HCT116 (cell line): ENCODE measurements around the gene ATF2. TPM values are rescaled to one million over a fixed set of nuclear protein-coding genes. Genes with fewer than 3 reads are reported as not detected.

ENCODE experiments used
- ATAC-seq: fragments of 200-7000 bp; cut with Tn5 transposase; 2 replicates; pipeline ENCODE4 v1.9.1; 2020; ENCODE audit warnings: mild to moderate bottlenecking, moderate library complexity
- BruUV-seq: library from RNA; stranded (reverse); fragments of 400-500 nt; replicated peaks from 2 replicates; lab custom pipeline; 2021; lab: Mats Ljungman, UMichigan
- CTCF ChIA-PET: fragments of 300-600 bp; sonication (Branson Sonifier 250); formaldehyde crosslinking; loops from one replicate; lab custom pipeline; 2021; ENCODE audit warnings: antibody characterized with exemption; lab: Charles Lee
- POLR2A ChIA-PET: fragments of 300-600, 350-600 bp; sonication (Branson Sonifier 250); formaldehyde crosslinking; loops from one replicate; lab custom pipeline; 2021; ENCODE audit warnings: antibody characterized with exemption; lab: Charles Lee
- RAD21 ChIA-PET, 2 experiments: fragments of 300-600 bp; sonication (Branson Sonifier 250); formaldehyde crosslinking; loops; one replicate each; lab custom pipeline; 2023; ENCODE audit warnings: low total read pairs in 2 of 2; ENCODE audit not compliant: uncharacterized antibody in 2 of 2, unreplicated experiment in 2 of 2, low non-redundant PET in 1 of 2; lab: Charles Lee
- DNase-seq: peaks from one replicate; pipeline ENCODE4 v3.0.0-alpha.2; 2010; ENCODE audit warnings: low read depth, low spot score
- H2AFZ ChIP-seq: fragments of 200-600 bp; shearing (Covaris generic), sonication (generic); 2 replicates; pipeline ENCODE4 v1.6.1; 2017; ENCODE audit warnings: low read depth, mixed run types, mixed read lengths, antibody characterized with exemption, low read length; ENCODE audit not compliant: poor library complexity, severe bottlenecking
- H3K27ac ChIP-seq: 2 replicates; pipeline ENCODE4 v1.5.1; 2012; ENCODE audit warnings: low read depth, low read length
- H3K27me3 ChIP-seq: fragments of 200-600 bp; sonication (generic); 2 replicates; pipeline ENCODE4 v1.6.1; 2016; ENCODE audit warnings: mixed run types, low read length, mixed read lengths; ENCODE audit not compliant: insufficient read depth
- H3K36me3 ChIP-seq, 2 experiments: fragments of 200-500 bp in 1 of 2; fragments of 200-600 bp in 1 of 2; sonication (Bioruptor generic) in 1 of 2; sonication (generic) in 1 of 2; 2 replicates each; pipeline versions ENCODE4 v1.5.1 to v1.6.1; 2014 to 2016; ENCODE audit warnings: low read length in 2 of 2, inconsistent platforms in 1 of 2, mixed read lengths in 1 of 2, mixed run types in 1 of 2; ENCODE audit not compliant: insufficient read depth in 2 of 2, control insufficient read depth in 1 of 2
- H3K4me1 ChIP-seq, 2 experiments: fragments of 200-600 bp in 1 of 2; sonication (generic) in 1 of 2; 2 replicates each; pipeline versions ENCODE4 v1.5.1 to v1.6.1; 2012 to 2017; ENCODE audit warnings: low read length in 2 of 2, inconsistent platforms in 1 of 2, mild to moderate bottlenecking in 1 of 2, mixed read lengths in 1 of 2, mixed run types in 1 of 2, moderate library complexity in 1 of 2; ENCODE audit not compliant: insufficient read depth in 2 of 2, control insufficient read depth in 1 of 2
- H3K4me2 ChIP-seq: fragments of 200-600 bp; sonication (generic); 2 replicates; pipeline ENCODE4 v1.6.1; 2017; ENCODE audit warnings: mixed run types, low read length, mixed read lengths
- H3K4me3 ChIP-seq, 2 experiments: fragments of 200-600 bp in 1 of 2; sonication (generic) in 1 of 2; replicated peaks in 1 of 2; 2 replicates each; pipeline ENCODE4 v1.5.1; 2011 to 2016; ENCODE audit warnings: low read length in 2 of 2, control low read depth in 1 of 2, low read depth in 1 of 2, mild to moderate bottlenecking in 1 of 2, mixed read lengths in 1 of 2, mixed run types in 1 of 2
- H3K79me2 ChIP-seq: fragments of 200-600 bp; sonication (generic); 2 replicates; pipeline ENCODE4 v1.6.1; 2017; ENCODE audit warnings: mild to moderate bottlenecking, mixed run types, low read length, moderate library complexity, mixed read lengths; ENCODE audit not compliant: insufficient read depth
- H3K9ac ChIP-seq: fragments of 200-600 bp; sonication (generic); 2 replicates; pipeline ENCODE4 v1.6.1; 2016; ENCODE audit warnings: low read length, mixed read lengths
- H3K9me2 ChIP-seq: fragments of 200-600 bp; sonication (generic), shearing (Covaris generic); 2 replicates; pipeline ENCODE4 v1.6.1; 2017; ENCODE audit warnings: mixed run types, mild to moderate bottlenecking, moderate library complexity; ENCODE audit not compliant: insufficient read depth
- H3K9me3 ChIP-seq, 2 experiments: fragments of 200-500 bp in 1 of 2; fragments of 200-600 bp in 1 of 2; sonication (Bioruptor generic) in 1 of 2; sonication (generic) in 1 of 2; 2 replicates each; pipeline ENCODE4 v1.6.1; 2014 to 2017; ENCODE audit warnings: low read length in 2 of 2, mixed read lengths in 2 of 2, inconsistent platforms in 1 of 2, low read depth in 1 of 2, mild to moderate bottlenecking in 1 of 2, mixed run types in 1 of 2, moderate library complexity in 1 of 2; ENCODE audit not compliant: control insufficient read depth in 1 of 2, insufficient read depth in 1 of 2
- H4K20me1 ChIP-seq: fragments of 200-600 bp; sonication (generic), shearing (Covaris generic); 2 replicates; pipeline ENCODE4 v1.6.1; 2017; ENCODE audit warnings: mixed run types, mild to moderate bottlenecking, moderate library complexity; ENCODE audit not compliant: insufficient read depth
- CBX3 ChIP-seq: IDR thresholded peaks from 2 replicates; pipeline ENCODE4 v1.6.1; 2012; ENCODE audit warnings: low read depth
- EGR1 ChIP-seq: IDR thresholded peaks from 2 replicates; pipeline ENCODE4 v1.6.1; 2012; ENCODE audit warnings: low read depth
- ELF1 ChIP-seq: IDR thresholded peaks from 2 replicates; pipeline ENCODE4 v1.6.1; 2012; ENCODE audit warnings: low read depth, borderline replicate concordance
- EZH2 ChIP-seq: fragments of 200-600 bp; sonication (generic); IDR thresholded peaks from 2 replicates; pipeline ENCODE4 v1.6.1; 2017; ENCODE audit warnings: antibody characterized with exemption, mixed run types
- JUND ChIP-seq: IDR thresholded peaks from 2 replicates; pipeline ENCODE4 v1.6.1; 2012
- POLR2A ChIP-seq: IDR thresholded peaks from 2 replicates; pipeline ENCODE4 v1.7.0; 2011; ENCODE audit warnings: borderline replicate concordance; ENCODE audit not compliant: insufficient read depth, insufficient read length; ENCODE audit errors: extremely low read depth
- YY1 ChIP-seq: IDR thresholded peaks from 2 replicates; pipeline ENCODE4 v1.6.1; 2011; ENCODE audit warnings: low read length, low read depth, moderate library complexity, mild to moderate bottlenecking; ENCODE audit not compliant: insufficient replicate concordance; ENCODE audit errors: extremely low read depth
- intact Hi-C: fragments of 100-400 bp; cut with micrococcal nuclease; formaldehyde crosslinking; loops from 2 replicates; pipeline ENCODE4 v1.10.0; 2022
- total RNA-seq: library from RNA; stranded (reverse); gene quantifications from one replicate; pipeline ENCODE4 v1.2.1, GENCODE V29; 2021; ENCODE audit not compliant: unreplicated experiment
- TF ChIP-seq, protein P1 (sequence below): IDR thresholded peaks from 2 replicates; pipeline ENCODE4 v1.6.1; 2012; ENCODE audit warnings: low read depth
- TF ChIP-seq, protein P2 (sequence below): IDR thresholded peaks from 2 replicates; pipeline ENCODE4 v1.6.1; 2011; ENCODE audit warnings: mild to moderate bottlenecking, low read length, moderate library complexity; ENCODE audit not compliant: insufficient replicate concordance; ENCODE audit errors: extremely low read depth
- TF ChIP-seq, protein P3 (sequence below): IDR thresholded peaks from 2 replicates; pipeline ENCODE4 v1.6.1; 2012

ATF2 gene
- total RNA-seq, 1 experiment from 2014 or later: 29.6 TPM

DNA sequence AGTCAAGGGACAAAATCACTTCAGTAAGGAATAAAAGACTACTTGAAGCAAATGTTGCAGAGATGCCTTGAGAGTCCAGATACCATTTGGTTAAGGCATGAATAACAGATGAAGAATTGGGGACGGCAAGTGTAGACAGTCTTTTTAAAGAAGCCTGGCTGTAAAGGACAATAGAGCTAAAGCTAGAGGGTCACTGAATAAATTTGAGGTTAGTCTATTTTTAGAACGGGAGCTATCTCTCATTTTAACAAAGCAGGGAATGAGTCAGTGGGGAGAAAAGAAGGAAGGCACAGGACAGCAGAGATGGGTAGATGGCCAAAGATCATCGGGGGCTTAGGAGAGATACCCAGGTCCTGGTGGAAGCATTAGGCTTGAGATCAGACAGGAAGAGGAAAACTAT is 132.2 kb downstream of the ATF2 start (continued):
- TF ChIP-seq, protein P1, sequence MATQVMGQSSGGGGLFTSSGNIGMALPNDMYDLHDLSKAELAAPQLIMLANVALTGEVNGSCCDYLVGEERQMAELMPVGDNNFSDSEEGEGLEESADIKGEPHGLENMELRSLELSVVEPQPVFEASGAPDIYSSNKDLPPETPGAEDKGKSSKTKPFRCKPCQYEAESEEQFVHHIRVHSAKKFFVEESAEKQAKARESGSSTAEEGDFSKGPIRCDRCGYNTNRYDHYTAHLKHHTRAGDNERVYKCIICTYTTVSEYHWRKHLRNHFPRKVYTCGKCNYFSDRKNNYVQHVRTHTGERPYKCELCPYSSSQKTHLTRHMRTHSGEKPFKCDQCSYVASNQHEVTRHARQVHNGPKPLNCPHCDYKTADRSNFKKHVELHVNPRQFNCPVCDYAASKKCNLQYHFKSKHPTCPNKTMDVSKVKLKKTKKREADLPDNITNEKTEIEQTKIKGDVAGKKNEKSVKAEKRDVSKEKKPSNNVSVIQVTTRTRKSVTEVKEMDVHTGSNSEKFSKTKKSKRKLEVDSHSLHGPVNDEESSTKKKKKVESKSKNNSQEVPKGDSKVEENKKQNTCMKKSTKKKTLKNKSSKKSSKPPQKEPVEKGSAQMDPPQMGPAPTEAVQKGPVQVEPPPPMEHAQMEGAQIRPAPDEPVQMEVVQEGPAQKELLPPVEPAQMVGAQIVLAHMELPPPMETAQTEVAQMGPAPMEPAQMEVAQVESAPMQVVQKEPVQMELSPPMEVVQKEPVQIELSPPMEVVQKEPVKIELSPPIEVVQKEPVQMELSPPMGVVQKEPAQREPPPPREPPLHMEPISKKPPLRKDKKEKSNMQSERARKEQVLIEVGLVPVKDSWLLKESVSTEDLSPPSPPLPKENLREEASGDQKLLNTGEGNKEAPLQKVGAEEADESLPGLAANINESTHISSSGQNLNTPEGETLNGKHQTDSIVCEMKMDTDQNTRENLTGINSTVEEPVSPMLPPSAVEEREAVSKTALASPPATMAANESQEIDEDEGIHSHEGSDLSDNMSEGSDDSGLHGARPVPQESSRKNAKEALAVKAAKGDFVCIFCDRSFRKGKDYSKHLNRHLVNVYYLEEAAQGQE: no peak
- TF ChIP-seq EGR1 (no peak), EZH2 (no peak), JUND (no peak), YY1 (no peak), ELF1 (no peak), CBX3 (no peak)
- TF ChIP-seq, protein P2, sequence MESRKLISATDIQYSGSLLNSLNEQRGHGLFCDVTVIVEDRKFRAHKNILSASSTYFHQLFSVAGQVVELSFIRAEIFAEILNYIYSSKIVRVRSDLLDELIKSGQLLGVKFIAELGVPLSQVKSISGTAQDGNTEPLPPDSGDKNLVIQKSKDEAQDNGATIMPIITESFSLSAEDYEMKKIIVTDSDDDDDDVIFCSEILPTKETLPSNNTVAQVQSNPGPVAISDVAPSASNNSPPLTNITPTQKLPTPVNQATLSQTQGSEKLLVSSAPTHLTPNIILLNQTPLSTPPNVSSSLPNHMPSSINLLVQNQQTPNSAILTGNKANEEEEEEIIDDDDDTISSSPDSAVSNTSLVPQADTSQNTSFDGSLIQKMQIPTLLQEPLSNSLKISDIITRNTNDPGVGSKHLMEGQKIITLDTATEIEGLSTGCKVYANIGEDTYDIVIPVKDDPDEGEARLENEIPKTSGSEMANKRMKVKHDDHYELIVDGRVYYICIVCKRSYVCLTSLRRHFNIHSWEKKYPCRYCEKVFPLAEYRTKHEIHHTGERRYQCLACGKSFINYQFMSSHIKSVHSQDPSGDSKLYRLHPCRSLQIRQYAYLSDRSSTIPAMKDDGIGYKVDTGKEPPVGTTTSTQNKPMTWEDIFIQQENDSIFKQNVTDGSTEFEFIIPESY: no peak
- TF ChIP-seq, protein P3, sequence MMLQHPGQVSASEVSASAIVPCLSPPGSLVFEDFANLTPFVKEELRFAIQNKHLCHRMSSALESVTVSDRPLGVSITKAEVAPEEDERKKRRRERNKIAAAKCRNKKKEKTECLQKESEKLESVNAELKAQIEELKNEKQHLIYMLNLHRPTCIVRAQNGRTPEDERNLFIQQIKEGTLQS: no peak

DNA sequence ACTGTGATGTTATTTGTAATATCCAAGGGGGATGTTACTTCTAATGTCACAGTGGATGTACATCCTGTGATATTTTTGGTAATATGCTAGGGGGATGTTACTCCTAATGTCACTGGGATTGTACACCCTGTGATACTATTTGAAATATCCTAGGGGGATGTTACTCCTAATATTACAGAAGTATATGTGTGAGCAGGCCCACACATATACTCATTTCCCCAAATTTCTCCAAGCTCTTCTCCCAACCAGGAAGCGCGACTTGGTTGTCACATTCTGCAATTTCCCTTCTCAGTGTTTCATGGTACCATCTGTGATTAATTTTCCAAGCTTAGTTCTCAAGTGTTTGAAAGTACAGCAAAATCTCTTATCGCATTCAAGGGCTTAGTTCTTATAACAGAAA is 133.3 kb downstream of the ATF2 start:
- Histone ChIP-seq H3K9me3 (no peaks in the 10 kb centered on the region), H3K4me3 (no peak overlapping the region), H3K9me2 (no peaks in the 10 kb centered on the region), H3K4me2 (no peak overlapping the region), H3K27me3 (no peaks in the 10 kb centered on the region), H3K27ac (no peak overlapping the region), H3K9ac (no peak overlapping the region), H4K20me1 (no peaks in the 10 kb centered on the region), H3K79me2 (no peaks in the 10 kb centered on the region), H3K36me3 (no peaks in the 10 kb centered on the region), H2AFZ (no peak overlapping the region), H3K4me1 (no peaks in the 10 kb centered on the region; a peak in 1 of 4 replicates)
- ChIA-PET RAD21 (no interaction called here), CTCF (no interaction called here), POLR2A (no interaction called here)
- ATAC-seq (no peak), DNase-seq (no peak)
- intact Hi-C loops: loop anchor here (5.0 kb wide), 1 partner anchor 1053 kb away; no protein-coding TSS in a partner anchor
- no peak for TF ChIP-seq POLR2A
- no TSS peak for BruUV-seq
